ENCODE results near the gene SMAD7.

GRCh38 chr18:48915626-48916425 is 34.9 kb downstream of the SMAD7 start:
- TF ChIP-seq CTCF (IDR thresholded peaks at IDR 0.05) (no peak), POLR2A (IDR thresholded peaks at IDR 0.05; ENCODE audit: low read depth) (no peak)

All from esophagus muscularis mucosa (tissue), 3 donors.